Mesodermal cell (in vitro differentiated cells): ENCODE results near the gene TLR1.

ENCODE experiments used
- H3K27ac ChIP-seq: 2 replicates; pipeline ENCODE4 v1.7.0; 2013; ENCODE audit warnings: mild to moderate bottlenecking, low read depth, low read length, moderate library complexity; ENCODE audit not compliant: severe bottlenecking
- H3K36me3 ChIP-seq: 2 replicates; pipeline ENCODE4 v1.7.1; 2013; ENCODE audit warnings: mild to moderate bottlenecking, low read length, moderate library complexity; ENCODE audit not compliant: control insufficient read depth, insufficient read depth
- H3K4me1 ChIP-seq: one replicate; pipeline ENCODE4 v1.7.1; 2013; ENCODE audit warnings: mild to moderate bottlenecking, low read length; ENCODE audit not compliant: insufficient read depth, control insufficient read depth, poor library complexity, severe bottlenecking
- H3K4me3 ChIP-seq: 2 replicates; pipeline ENCODE4 v1.7.0; 2013; ENCODE audit warnings: low read length, control low read depth, mild to moderate bottlenecking; ENCODE audit not compliant: insufficient read depth, poor library complexity, severe bottlenecking; ENCODE audit errors: extremely low read depth
- H3K9me3 ChIP-seq: 2 replicates; pipeline ENCODE4 v1.7.1; 2013; ENCODE audit warnings: mild to moderate bottlenecking, low read length, moderate library complexity; ENCODE audit not compliant: control insufficient read depth
- WGBS, 2 experiments: methylation state at CpG; one replicate each; pipeline ENCODE4 v1.1.5; 2013; ENCODE audit warnings: missing lambda C conversion rate in 2 of 2; ENCODE audit not compliant: insufficient coverage in 2 of 2; 5-methylcytosine and 5-hydroxymethylcytosine counted together

TLR1 gene

DNA sequence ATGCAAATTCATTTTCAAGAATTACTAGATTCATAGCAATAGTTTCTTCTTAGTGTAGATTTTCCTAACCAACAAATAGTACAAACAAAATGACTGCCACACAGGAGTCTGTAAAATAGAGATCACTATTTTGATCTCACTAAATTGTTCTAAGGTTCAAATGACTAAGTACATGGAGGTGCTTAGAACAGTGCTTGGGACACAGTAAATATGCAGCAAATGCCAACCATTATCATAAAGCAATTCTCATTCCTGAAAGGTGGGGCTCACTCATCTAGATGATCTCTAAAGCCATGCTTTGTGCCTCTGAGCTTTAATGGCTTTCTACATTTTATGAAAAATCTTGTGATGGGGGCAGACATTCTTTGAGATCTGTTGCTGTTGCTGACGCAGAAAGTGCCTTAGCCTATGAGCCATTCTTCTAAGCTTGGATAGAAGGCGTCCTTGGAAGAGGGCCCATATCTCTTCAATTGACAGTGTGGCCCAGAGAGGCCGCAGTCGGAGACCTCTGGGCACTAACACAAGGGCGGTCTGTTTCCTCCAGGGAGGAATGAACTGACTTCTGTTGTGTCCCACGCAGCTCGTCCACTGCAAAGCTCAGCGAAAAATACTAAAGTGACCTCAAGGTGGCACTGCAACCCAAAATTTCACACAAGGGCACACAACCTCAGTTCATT lies 45.3 kb downstream of the TLR1 start:
- no peaks in the 10 kb centered on the region for H3K4me1 ChIP-seq
- H3K27ac ChIP-seq, result no peak overlapping the region
- WGBS, 2 experiments, result 28% methylated on average over 4 to 5 of the region's 8 CpGs
- H3K9me3 ChIP-seq, result no peaks in the 10 kb centered on the region
- H3K36me3 ChIP-seq, result no peaks in the 10 kb centered on the region
- no peak overlapping the region for H3K4me3 ChIP-seq

DNA sequence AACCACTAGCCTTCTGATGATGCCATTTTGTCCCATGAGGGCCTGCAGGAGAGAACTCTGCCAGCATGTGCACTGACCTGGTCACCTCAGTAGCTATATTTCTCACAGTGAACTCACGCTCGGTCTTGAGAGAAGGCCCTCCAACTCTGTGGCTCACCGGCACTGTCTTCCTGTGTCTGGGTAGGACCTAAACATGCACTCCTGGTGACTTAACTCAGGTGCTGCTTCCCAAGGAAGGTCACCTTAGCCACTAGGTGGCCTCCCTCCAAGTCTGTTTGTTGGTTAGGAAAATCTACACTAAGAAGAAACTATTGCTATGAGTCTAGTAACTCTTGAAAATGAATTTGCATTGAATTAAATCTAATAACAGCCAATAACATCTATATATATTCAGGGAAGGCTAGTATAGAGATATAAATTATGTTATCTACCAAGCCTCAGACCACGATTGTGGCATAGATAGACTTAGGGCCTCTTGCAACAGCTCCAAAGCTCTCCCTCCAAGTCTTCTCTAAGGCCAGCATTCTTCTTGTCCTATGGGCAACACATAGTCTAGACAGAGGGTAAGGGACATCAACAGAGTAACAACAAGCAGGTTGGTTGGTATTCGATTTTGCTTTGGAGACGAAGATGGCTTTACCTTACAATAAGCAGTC lies 46.5 kb downstream of the TLR1 start:
- 79 to 84% methylated on average over 3 to 4 of the region's 6 CpGs for WGBS, 2 experiments
- Histone ChIP-seq H3K9me3 (no peaks in the 10 kb centered on the region), H3K4me1 (peaks cover 3% of the 10 kb centered on the region), H3K4me3 (no peak overlapping the region), H3K27ac (no peak overlapping the region), H3K36me3 (no peaks in the 10 kb centered on the region)

DNA sequence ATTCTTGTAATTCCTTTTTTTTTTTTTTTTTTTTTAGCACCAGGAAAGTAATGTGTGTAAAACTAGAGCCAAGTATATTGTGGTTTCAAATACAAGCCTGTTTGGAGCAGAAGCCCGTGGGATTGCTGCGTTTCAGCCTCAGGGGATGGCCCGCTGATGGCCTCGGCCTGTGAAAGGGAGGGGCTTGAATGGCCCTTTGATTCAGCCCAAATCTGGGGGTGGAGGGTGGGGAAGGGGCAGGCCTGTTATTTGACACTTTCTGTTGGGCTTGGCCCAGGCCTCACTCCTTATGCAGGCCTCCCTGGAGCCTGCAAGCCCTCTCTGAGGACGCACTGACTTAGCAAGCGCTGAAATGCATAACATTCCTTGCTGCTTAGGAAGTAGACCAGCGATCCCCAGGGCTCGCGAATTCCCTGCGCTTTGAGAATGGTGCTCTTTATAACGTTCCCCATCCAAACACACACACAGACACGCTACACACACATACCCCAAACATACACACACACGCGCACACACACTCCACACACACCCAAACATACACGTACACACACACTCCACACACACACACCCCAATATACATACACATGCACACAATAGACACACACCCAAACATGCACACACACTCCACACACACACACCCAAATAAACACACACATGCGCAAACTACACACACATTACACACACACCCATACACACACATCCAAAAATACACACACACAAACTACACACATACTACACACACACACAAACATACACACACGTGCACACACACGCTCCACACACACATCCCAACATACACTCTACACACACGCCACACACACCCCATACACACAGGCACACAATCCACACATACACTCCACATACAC lies 51.4 kb downstream of the TLR1 start:
- H3K9me3 ChIP-seq, result no peaks in the 10 kb centered on the region
- no peak overlapping the region for H3K4me3 ChIP-seq
- peak overlapping the region; percentile 81 for H3K27ac ChIP-seq

DNA sequence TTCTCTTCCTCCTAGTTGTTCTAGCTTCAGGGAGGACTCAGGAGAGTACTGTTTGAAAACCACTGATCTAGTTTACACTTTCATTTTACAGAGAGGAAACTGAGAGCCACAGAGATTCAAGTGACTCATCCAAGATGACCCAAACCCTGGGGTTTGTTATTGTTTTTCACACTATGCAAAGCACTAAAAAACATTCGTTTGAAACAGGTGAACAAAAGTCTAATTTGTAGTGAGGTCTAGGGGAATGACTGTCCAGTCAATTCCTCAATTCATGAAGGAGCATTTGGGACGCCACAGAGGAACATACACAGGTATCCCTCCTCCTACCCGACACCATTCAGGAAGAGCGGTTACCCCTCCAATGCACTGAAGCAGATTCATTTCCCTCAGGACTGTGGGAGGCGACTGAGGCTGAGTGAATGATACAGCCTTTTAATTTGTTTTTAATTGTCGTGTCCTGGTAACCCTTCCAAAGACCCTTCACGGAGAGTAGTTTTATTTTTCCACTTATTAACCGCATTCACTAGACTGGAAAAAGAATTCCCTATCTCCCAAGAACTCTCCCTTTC lies 52.1 kb downstream of the TLR1 start:
- Histone ChIP-seq H3K4me3 (no peak overlapping the region), H3K27ac (peak overlapping the region; percentile 81), H3K36me3 (no peaks in the 10 kb centered on the region), H3K4me1 (peaks cover 14% of the 10 kb centered on the region), H3K9me3 (peaks cover 4% of the 10 kb centered on the region)
- 80 to 100% methylated on average over 1 of the region's 8 CpGs for WGBS, 2 experiments

More for the DNA sequence above, 51.4 kb downstream of the TLR1 start:
- Histone ChIP-seq H3K36me3 (no peaks in the 10 kb centered on the region), H3K4me1 (peaks cover 14% of the 10 kb centered on the region)
- 28 to 32% methylated on average over 12 to 17 of the region's 19 CpGs for WGBS, 2 experiments

DNA sequence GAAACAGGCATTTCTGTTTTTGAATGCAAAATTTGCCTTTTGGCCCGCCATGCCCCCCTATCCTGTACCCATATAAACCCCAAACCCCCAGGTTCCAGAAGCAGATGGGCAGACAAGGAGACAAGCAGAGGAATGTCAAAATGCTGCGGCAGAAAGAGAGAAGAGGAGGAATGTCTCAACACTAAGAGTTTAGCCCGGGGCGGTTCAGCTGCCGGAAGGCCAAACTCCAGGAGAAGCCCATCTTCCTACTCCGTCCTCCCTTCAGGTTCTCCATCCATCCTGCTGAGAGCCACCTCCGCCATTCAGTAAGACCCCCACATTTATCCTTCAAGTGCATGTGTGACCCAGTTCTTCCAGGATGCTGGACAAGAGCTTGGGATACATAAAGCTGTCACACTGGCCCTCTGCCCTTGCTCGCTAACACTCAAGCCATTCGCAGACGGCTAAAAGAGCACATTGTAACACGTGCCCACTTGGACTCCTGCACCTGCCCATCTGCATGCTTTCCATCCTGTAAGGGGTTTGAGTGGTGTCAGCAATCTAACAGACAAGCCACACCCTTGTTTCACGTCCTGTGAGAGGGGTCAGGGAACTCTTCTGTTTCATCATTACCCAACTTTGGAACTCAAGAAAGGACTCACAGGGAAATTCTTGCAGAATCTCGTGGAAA lies 53.1 kb downstream of the TLR1 start:
- 93 to 98% methylated on average over 7 to 8 of the region's 13 CpGs for WGBS, 2 experiments
- Histone ChIP-seq H3K36me3 (no peaks in the 10 kb centered on the region), H3K4me3 (no peak overlapping the region), H3K4me1 (peaks cover 14% of the 10 kb centered on the region), H3K27ac (no peak overlapping the region), H3K9me3 (peaks cover 13% of the 10 kb centered on the region)

DNA sequence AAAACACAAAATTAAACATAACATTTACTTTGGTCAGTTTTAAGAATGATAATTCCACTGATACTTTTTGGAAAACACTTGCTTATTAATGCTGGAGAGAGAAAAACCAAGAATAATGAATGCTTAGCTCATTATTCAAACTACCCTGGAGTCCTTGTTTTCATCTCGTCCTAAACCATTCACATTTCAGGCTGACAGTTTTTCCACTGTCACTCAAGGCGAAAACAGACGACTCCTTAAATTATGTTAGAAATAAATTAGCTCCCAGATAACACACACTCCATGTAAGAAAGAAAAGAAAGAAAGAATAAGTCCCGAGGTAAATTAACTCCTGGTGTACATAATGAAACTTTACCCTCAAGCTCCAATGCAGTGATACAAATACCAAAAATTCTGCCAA lies 55.3 kb downstream of the TLR1 start:
- Histone ChIP-seq H3K9me3 (peaks cover 13% of the 10 kb centered on the region), H3K4me3 (no peak overlapping the region), H3K36me3 (no peaks in the 10 kb centered on the region), H3K27ac (no peak overlapping the region), H3K4me1 (peaks cover 14% of the 10 kb centered on the region)
- no CpG with 5 or more reads among the region's 4 CpGs for WGBS, 2 experiments

DNA sequence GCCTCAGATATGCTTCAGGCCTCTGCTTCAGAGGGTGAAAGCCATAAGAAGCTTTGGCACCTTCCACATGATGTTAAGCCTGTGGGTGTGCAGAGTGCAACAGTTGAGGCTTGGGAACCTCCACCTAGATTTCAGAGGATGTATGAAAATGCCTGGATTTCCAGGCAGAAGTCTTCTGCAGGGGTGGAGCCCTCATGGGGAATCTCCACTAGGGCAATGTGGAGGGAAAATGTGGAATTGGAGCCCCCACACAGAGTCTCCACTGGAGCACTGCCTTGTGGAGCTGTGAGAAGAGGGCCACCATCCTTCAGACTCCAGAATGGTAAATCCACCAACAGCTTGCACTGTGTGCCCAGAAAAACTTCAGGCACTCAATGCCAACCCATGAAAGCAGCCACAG lies 57.0 kb downstream of the TLR1 start:
- no peak overlapping the region for H3K4me3 ChIP-seq
- no peaks in the 10 kb centered on the region for H3K36me3 ChIP-seq
- peaks cover 11% of the 10 kb centered on the region for H3K4me1 ChIP-seq
- no peak overlapping the region for H3K27ac ChIP-seq
- peaks cover 13% of the 10 kb centered on the region for H3K9me3 ChIP-seq
